SK-N-SH (cell line): ENCODE data around the gene CYB561D1.

Experiments
- EP300 ChIP-seq, 2 experiments: IDR thresholded peaks; 2 replicates each; pipeline versions ENCODE4 v1.4.0 to v1.6.1; 2012; ENCODE audit warnings: borderline replicate concordance in 1 of 2, low read depth in 1 of 2, low read length in 1 of 2
- EZH2phosphoT487 ChIP-seq: fragments of 200-600 bp; sonication (generic); IDR thresholded peaks from 2 replicates; pipeline ENCODE4 v1.6.1; 2017; ENCODE audit warnings: low read depth, mixed run types, mild to moderate bottlenecking, antibody characterized with exemption, moderate library complexity, borderline replicate concordance
- FOSL2 ChIP-seq: IDR thresholded peaks from 2 replicates; pipeline ENCODE4 v1.4.0; 2012; ENCODE audit warnings: low read depth, mild to moderate bottlenecking, moderate library complexity, borderline replicate concordance
- JUND ChIP-seq: IDR thresholded peaks from 2 replicates; pipeline ENCODE4 v1.4.0; 2012
- NFIC ChIP-seq: IDR thresholded peaks from 2 replicates; pipeline ENCODE4 v1.4.0; 2012; ENCODE audit warnings: borderline replicate concordance
- RAD21 ChIP-seq: IDR thresholded peaks from 2 replicates; pipeline ENCODE4 v1.6.1; 2012; ENCODE audit warnings: mild to moderate bottlenecking, low read length
- RCOR1 ChIP-seq: fragments of 150-350 bp; IDR thresholded peaks from 2 replicates; pipeline ENCODE4 v1.6.1; 2017; ENCODE audit warnings: antibody characterized with exemption, low read length
- SMC3 ChIP-seq: IDR thresholded peaks from 2 replicates; pipeline ENCODE4 v1.6.1; 2012; ENCODE audit warnings: low read depth, low read length, improper control_type of control experiment
- TAF1 ChIP-seq: IDR thresholded peaks from 2 replicates; pipeline ENCODE4 v1.6.1; 2012; ENCODE audit warnings: low read depth, mild to moderate bottlenecking, low read length, moderate library complexity, borderline replicate concordance
- USF2 ChIP-seq: fragments of 150-350 bp; IDR thresholded peaks from 2 replicates; pipeline ENCODE4 v1.6.1; 2017; ENCODE audit warnings: antibody characterized with exemption, low read length, low read depth, borderline replicate concordance
- TF ChIP-seq, protein P1 (sequence below): fragments of 200-600 bp; sonication (generic); IDR thresholded peaks from 2 replicates; pipeline ENCODE4 v1.6.1; 2017; ENCODE audit warnings: antibody characterized with exemption, mild to moderate bottlenecking, moderate library complexity
- TF ChIP-seq, protein P2 (sequence below): IDR thresholded peaks from 2 replicates; pipeline ENCODE4 v1.6.1; 2012; ENCODE audit warnings: mild to moderate bottlenecking, low read depth, low read length, moderate library complexity

- TF ChIP-seq, protein P1, sequence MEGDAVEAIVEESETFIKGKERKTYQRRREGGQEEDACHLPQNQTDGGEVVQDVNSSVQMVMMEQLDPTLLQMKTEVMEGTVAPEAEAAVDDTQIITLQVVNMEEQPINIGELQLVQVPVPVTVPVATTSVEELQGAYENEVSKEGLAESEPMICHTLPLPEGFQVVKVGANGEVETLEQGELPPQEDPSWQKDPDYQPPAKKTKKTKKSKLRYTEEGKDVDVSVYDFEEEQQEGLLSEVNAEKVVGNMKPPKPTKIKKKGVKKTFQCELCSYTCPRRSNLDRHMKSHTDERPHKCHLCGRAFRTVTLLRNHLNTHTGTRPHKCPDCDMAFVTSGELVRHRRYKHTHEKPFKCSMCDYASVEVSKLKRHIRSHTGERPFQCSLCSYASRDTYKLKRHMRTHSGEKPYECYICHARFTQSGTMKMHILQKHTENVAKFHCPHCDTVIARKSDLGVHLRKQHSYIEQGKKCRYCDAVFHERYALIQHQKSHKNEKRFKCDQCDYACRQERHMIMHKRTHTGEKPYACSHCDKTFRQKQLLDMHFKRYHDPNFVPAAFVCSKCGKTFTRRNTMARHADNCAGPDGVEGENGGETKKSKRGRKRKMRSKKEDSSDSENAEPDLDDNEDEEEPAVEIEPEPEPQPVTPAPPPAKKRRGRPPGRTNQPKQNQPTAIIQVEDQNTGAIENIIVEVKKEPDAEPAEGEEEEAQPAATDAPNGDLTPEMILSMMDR: no peak
- no peak for TF ChIP-seq EP300 (IDR thresholded peaks at IDR 0.05; ENCODE audit: borderline replicate concordance in 1 of 2, low read depth in 1 of 2, low read length in 1 of 2)
- TF ChIP-seq TAF1: no peak
- no peak for TF ChIP-seq SMC3
- TF ChIP-seq RCOR1: no peak
- TF ChIP-seq JUND: no peak
- no peak for TF ChIP-seq EZH2phosphoT487
- TF ChIP-seq FOSL2: no peak
- no peak for TF ChIP-seq RAD21
- TF ChIP-seq NFIC: no peak
- TF ChIP-seq USF2: no peak
- TF ChIP-seq, protein P2, sequence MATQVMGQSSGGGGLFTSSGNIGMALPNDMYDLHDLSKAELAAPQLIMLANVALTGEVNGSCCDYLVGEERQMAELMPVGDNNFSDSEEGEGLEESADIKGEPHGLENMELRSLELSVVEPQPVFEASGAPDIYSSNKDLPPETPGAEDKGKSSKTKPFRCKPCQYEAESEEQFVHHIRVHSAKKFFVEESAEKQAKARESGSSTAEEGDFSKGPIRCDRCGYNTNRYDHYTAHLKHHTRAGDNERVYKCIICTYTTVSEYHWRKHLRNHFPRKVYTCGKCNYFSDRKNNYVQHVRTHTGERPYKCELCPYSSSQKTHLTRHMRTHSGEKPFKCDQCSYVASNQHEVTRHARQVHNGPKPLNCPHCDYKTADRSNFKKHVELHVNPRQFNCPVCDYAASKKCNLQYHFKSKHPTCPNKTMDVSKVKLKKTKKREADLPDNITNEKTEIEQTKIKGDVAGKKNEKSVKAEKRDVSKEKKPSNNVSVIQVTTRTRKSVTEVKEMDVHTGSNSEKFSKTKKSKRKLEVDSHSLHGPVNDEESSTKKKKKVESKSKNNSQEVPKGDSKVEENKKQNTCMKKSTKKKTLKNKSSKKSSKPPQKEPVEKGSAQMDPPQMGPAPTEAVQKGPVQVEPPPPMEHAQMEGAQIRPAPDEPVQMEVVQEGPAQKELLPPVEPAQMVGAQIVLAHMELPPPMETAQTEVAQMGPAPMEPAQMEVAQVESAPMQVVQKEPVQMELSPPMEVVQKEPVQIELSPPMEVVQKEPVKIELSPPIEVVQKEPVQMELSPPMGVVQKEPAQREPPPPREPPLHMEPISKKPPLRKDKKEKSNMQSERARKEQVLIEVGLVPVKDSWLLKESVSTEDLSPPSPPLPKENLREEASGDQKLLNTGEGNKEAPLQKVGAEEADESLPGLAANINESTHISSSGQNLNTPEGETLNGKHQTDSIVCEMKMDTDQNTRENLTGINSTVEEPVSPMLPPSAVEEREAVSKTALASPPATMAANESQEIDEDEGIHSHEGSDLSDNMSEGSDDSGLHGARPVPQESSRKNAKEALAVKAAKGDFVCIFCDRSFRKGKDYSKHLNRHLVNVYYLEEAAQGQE: no peak
Observed at GRCh38 chr1:109527846-109528695, 34.2 kb downstream of the CYB561D1 start.
